Astrocyte (in vitro differentiated cells and primary cell): ENCODE data around the gene MYBPC1.

Experiments used
- EZH2 ChIP-seq: IDR thresholded peaks from 2 replicates; pipeline ENCODE4 v1.6.1; 2012; ENCODE audit warnings: mild to moderate bottlenecking, low read length, inconsistent platforms; ENCODE audit not compliant: insufficient read depth
- TF ChIP-seq, protein P1 (sequence below): IDR thresholded peaks from 2 replicates; pipeline ENCODE4 v1.5.1; 2011; ENCODE audit warnings: low read depth, mild to moderate bottlenecking, inconsistent platforms, low read length, moderate library complexity; ENCODE audit not compliant: insufficient read depth

DNA sequence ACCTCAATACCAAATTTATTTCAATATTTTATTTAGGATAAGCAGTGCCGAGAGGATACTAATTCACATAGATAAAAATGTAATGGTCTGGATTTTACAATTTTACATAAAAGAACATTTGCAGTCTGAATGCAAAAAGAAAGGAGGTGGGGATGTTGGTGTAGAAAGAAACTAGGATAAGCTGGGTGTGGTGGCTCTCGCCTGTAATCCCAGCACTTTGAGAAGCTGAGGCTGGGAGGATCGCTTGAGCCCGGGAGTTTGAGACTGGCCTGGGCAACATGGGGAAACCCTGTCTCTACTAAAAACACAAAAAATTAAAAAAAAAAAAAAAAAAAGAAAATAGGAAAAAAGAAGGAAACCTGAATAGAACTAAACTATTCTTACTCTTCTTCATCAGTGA, 127.6 kb downstream of the MYBPC1 start:
- TF ChIP-seq, protein P1, sequence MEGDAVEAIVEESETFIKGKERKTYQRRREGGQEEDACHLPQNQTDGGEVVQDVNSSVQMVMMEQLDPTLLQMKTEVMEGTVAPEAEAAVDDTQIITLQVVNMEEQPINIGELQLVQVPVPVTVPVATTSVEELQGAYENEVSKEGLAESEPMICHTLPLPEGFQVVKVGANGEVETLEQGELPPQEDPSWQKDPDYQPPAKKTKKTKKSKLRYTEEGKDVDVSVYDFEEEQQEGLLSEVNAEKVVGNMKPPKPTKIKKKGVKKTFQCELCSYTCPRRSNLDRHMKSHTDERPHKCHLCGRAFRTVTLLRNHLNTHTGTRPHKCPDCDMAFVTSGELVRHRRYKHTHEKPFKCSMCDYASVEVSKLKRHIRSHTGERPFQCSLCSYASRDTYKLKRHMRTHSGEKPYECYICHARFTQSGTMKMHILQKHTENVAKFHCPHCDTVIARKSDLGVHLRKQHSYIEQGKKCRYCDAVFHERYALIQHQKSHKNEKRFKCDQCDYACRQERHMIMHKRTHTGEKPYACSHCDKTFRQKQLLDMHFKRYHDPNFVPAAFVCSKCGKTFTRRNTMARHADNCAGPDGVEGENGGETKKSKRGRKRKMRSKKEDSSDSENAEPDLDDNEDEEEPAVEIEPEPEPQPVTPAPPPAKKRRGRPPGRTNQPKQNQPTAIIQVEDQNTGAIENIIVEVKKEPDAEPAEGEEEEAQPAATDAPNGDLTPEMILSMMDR: no peak
- no peak for TF ChIP-seq EZH2
